GM18526 (cell line): ENCODE data around the gene KCNMA1.

ENCODE experiments used
- POLR2A ChIP-seq: IDR thresholded peaks from 3 replicates; pipeline ENCODE4 v1.6.1; 2011; ENCODE audit not compliant: insufficient read length; ENCODE audit errors: extremely low read depth

KCNMA1 gene

DNA sequence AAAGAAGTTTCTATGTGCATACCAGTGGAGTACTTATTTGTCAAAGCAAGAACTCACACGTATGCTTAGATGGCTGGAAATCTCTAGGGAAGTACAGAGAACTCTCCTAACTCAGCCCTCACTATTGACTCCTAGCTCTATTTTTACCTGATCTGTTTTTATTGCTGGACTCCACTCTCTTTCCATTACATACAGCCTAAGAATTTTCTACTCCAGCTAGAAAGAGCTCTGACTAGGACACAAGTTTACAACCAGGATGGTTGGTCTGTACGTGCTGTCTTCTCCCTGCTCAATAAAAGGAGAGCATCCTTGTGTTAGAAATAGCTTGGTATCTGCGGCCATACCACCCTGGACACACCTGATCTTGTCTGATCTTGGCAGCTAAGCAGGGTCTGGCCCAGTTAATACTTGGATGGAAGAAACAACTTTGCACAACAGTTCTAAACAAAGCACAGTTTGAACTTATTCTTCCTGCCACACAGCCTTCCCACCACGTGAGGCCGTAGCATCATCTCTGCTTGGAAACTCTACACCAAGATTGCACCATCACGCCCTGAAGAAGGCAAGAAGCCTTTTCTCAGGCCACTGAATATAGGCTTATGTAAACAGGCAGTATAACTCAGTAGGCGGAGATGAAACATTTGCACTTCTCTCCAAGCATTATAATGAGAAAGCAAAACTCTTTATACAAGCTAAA lies 50.7 kb downstream of the KCNMA1 start:
- TF ChIP-seq POLR2A: no peak

DNA sequence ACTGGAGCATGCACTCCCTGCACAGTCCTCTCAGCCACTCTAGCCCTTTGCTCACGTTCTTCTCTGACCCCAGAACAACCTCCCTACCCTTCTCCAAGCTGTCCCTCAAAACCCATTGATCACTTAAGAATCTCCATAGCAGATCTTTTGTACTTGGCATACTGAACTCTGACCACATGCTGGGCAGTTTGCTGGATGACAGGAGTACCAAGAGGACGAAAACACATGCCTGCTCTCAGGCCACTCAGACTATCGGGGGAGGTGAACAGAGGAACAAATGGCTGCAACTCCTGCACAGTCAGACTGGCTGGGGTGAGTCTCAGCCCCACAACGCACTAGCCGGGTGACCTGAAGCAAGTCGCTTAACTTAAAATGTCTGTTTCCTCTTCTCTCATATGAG lies 52.7 kb downstream of the KCNMA1 start:
- no peak for TF ChIP-seq POLR2A

DNA sequence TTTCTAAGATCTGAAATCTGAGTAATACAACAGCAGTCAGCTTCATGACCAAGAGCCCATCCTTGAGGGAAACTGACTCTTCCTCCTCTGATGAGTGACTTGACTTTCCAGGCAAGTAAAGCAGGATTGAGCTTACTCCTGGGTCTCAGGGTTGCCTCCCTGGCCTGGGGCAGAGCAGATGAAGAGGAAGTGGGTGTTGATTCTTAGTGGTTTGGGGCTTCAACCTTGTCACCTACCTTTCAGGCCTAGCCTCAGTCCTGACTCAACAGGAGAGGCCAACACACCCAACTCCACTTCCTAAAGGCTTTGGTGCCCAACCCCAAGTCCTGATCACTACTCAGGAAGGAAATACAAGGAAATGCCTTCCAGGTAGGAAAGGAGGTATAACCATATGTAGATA lies 54.1 kb downstream of the KCNMA1 start:
- no peak for TF ChIP-seq POLR2A

DNA sequence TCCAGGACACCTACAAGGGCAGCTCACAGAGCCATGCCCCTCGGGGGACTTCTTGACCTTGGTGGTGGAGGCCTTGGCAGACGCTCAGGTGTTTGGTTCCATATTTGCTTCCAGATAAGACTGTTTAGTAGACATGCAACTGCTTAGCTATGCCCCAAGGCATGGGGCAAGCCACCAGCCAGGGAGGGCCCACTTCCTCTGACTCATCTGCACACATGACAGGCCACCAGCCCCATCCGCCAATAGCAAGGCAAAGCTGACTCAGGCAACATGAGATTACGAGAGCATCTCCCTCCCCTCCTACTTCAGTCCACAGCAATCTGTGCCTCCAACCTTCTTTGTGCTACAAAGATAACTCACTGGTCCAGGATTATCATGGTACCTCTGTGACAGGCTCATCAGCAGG lies 54.9 kb downstream of the KCNMA1 start:
- TF ChIP-seq POLR2A: no peak

DNA sequence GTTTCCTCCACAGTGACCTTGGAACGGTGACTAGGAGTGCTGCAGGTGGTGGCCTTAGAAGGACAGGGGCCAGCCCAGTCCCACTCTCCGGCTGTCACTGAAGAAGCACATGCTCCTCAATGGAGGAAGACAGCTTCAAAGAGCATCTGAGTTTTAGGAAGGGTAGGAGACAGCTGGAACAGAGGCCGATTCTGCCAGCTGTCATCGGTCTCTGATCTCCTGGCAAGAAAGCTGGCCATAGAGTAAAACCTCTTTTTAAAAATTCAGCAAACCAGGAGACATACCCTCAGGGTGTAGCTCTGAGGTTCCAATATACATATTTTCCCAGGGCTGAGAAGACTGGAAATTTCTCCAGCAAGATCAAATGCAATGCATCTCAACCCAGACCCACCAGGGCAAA lies 55.9 kb downstream of the KCNMA1 start:
- TF ChIP-seq POLR2A: no peak

DNA sequence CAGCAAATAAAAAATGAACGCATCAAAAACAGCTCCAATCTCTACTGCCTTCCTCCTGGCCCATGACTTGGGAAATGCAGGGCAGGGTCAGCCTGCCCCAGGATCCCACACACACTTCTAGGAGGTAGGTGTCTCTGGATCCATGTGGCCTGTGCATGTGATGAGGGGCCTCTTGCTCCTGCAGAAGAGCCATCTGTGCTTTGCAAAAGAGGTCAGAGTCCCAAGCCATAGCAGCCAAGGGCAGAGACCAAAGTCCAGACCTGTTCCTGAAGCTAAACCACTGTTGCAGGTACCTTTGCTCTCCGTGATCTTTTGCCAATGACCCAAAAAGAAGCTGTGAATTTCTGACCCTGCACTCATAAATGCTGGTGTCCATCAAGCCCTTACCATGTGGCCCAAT lies 57.1 kb downstream of the KCNMA1 start:
- TF ChIP-seq POLR2A: no peak

DNA sequence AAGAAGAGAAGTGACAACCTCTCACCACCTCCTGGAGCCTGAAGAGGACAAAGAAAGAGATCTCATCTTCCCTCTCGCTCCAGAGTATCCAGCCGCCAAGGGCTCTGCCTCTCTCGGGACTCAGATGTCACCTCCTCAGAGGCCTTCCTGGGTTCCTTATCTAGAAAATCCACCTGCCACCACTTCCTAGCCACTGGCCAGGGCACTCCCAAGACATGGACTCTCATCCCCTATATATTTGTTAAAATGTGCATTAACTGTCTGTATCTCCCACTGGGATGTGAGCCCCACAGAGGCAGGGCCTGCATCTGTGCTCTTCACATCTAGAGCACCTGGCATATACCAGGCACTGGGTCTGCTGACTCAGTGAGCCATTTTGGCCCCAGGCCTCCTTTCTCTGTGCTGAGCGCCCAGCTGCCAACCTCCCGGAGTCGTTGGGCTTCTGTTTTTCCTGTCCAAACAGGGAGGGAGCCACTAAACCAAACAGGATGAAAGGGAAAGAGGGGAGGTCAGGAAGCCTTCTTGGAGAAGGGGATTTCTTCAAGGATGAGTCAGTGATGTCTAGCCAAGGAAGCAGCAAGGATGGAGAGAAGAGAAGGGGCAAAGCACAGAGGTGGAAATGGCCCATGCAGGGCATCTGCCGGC lies 58.9 kb downstream of the KCNMA1 start:
- no peak for TF ChIP-seq POLR2A

DNA sequence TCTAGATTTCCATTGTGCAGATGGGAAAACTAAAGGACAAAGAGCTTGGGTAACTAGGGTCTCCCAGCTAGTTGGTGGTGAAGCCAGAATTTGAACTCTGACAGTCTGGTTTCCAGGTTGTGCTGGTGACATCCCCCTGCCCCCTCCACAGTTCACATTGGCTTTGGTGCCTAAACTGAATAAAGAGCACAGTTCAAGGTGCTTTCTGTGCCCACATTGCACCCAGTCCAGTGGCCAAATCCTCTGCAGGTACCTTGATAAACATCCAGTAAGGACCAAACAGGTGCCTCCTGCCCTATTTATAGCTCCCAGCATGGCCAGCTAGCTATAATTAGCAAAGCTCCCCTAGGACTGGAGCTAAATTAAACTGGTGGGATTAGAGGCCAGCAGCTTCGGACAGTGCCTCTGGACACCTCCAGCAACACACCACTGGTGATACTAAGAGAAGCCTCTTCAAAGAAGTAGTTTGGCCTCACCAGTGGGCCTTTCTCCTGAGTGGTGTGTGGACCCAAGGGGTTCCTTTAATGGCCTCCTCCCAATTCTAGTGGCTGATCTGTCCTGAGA lies 59.9 kb downstream of the KCNMA1 start:
- TF ChIP-seq POLR2A: no peak

DNA sequence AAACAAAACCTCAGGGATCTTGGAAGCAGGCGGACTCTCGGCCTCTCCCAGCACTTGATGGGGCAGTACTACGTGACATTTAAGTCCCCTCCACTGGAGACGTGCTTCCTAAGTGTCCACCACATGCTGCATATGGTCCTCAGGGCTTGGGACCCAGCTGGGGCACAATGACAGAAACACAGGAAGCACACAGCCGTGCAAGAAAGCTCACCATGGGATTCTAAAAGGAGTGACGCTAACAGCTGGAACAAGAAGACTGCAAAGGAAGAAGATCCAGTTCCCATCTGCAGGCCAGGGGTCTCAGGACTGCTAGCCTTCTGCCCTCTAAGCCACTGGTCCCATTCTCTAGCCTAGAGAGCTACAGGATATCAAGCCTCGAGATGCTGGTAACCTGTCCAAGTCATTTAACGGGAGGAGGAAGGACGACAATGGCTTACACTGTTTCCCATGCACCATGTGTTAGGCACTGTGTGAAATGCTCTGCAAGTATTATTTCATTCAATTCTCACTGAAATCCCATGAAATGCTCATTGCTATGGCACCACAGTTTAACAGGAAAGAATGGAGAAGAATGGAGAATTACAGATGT lies 61.1 kb downstream of the KCNMA1 start:
- TF ChIP-seq POLR2A: no peak

DNA sequence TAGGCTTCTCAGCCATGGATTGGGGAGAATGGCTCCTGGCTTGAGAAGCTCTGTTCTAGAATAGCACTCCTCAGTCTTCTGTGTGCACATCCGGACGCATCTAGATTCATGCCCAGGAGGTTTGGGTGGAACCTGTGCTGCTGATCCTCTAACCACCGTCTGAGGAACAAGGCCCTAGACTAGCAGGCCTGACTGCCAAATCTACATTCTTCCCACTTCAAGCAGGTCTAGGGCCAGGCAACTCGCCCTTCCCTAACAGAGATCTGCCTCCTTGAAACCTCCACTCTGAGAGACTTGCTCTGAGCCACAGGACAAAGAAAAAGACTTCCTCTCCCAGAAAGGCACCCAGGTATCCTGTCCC lies 61.6 kb downstream of the KCNMA1 start:
- no peak for TF ChIP-seq POLR2A

DNA sequence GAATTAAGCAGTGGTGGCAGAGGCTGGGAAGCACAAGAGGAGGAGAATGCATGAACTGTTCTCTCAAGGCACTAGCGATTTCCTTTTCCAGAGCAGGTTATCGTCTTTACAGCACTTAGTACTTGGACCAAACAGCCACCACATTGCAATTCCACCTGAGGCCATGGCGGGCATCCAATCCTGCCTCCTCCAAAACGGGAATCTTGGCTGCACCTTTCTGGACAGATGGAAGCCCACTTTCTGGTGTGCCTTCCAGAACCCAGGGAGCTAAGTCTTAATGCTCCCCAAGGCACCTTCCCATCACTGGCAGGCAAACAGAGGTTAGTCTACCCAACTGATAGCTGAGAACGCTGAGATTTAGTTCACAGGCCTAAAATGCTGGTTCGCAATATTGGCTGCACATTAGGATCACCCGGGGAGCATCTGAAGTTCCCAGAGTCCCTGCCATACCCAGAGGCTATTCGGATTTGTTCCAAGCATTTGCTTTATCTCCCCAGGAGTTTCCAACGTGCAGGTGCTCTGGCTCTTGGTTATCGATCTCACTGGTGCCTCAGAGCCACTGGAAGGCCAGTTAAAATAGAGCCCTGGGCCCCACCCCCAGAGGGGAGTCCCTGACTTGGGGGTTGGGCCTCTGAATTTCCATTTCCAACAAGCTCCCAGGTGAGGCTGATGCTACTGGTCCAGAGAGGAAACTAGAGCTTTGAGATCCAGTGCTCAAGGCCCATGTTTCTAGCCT lies 62.2 kb downstream of the KCNMA1 start:
- no peak for TF ChIP-seq POLR2A

DNA sequence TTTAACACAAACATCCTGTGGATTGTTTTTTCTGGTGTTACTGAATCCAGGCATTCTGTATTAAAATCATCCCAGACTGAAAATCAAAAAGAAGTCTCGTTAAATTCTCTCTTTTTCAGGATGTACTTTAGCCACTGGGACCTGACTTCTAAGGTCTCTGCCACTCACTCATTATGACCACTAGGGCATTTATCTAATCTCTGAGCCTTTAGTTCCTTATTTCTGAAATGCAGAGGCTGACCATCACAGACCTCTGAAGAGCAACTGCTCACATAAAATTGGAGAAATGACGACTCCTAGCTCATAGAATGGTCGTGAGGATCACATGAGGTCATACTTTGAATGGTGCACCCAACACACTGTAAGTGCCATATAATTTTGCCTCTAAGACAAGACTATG lies 63.2 kb downstream of the KCNMA1 start:
- TF ChIP-seq POLR2A: no peak

DNA sequence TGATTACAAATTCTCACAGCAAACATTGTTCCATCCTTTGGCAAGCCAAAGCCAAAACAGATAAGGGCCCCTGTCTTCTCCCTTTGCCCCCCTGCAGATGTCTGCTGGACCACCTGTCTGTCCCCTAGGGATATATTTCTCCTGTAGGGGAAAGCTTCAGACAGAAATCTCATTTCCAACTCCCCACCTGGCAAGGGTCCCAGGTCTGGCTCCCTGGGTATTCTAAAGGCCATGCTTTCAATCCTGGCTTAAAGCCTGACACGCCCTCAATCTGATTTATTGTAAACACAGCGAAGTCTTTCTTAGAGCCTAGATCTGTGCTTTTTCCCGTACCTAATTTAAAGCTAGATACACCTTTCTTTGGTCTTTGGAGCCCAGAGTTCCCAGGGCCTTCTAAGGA lies 66.1 kb downstream of the KCNMA1 start:
- TF ChIP-seq POLR2A: no peak

DNA sequence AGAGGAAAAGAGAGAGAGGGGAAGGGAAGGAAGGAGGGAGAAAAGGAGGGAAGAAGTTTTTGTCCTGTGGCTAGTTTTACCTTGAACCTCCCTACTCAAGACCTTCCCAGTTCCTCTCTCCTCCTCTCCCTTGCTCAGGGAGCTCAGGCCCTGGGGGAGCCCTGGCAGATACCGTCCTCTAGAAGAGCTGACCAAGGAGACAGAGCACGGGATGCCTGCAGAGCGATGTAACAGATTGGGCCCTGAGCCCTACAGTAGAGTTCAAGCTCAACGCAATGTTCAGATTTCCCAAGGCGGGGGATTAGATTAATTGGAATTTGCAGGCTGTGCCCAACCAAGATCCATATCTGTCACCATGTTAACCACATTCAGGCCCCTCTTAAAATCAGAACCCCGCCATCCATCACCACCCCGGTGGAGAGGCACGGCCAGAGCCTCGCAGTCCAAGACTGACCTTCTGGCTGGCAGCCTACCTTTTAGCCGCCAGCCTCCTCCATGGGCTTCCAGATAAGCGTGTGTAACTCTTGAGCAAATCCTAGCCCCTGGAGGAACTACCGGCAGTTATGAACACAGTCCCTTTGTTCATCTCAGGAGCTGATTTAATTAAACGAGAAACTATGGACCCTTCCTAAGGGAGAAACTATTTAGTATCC lies 70.6 kb downstream of the KCNMA1 start:
- no peak for TF ChIP-seq POLR2A

DNA sequence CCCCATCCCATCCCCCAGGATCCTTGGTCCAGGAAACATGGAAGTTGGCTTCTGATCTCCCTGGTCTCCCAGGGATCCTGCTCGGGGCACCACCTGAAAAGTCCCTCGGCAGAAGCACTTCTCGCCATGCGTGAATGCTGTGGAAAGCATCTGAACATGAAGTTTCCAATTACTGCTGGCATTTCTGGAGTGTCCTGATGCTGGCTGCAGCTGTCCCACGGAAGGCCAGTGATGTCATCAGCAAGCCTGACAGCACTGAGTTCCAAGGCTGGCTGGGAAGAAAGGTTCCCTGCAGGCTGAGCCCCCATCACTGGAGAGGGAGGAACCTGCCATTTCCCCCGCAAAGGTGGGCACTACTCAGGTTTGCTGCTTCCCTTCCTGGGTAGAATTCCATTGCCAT lies 71.4 kb downstream of the KCNMA1 start:
- TF ChIP-seq POLR2A: no peak
